Panc1 (cell line): ENCODE data around the gene APOBEC3G. TPM values are rescaled to one million over a fixed set of nuclear protein-coding genes. Genes with fewer than 3 reads are reported as not detected.

Source experiments
- ATAC-seq: fragments of 200-7000 bp; cut with Tn5 transposase; 2 replicates; pipeline ENCODE4 v1.9.1; 2020; ENCODE audit warnings: mild to moderate bottlenecking, moderate library complexity
- BruUV-seq: library from RNA; stranded (reverse); fragments of 400-500 nt; replicated peaks from 2 replicates; lab custom pipeline; 2021; lab: Mats Ljungman, UMichigan
- CTCF ChIA-PET: fragments of 300-600 bp; sonication (Branson Sonifier 250); formaldehyde crosslinking; loops from one replicate; lab custom pipeline; 2022; ENCODE audit warnings: antibody characterized with exemption; lab: Charles Lee
- POLR2A ChIA-PET: fragments of 300-600 bp; sonication (Branson Sonifier 250); formaldehyde crosslinking; loops from one replicate; lab custom pipeline; 2022; ENCODE audit warnings: antibody characterized with exemption; lab: Charles Lee
- DNase-seq: peaks from one replicate; pipeline ENCODE4 v3.0.0-alpha.2; 2010; ENCODE audit warnings: low read depth, low spot score
- H3K27ac ChIP-seq: 2 replicates; pipeline ENCODE4 v1.5.1; 2011; ENCODE audit warnings: mild to moderate bottlenecking, low read length, inconsistent platforms
- H3K27me3 ChIP-seq: fragments of 200-500 bp; sonication (Bioruptor generic); 2 replicates; pipeline ENCODE4 v1.6.0; 2014; ENCODE audit warnings: low read length, inconsistent platforms; ENCODE audit not compliant: control insufficient read depth, insufficient read depth
- H3K36me3 ChIP-seq: fragments of 200-500 bp; sonication (Bioruptor generic); 2 replicates; pipeline ENCODE4 v1.5.1; 2014; ENCODE audit warnings: inconsistent platforms, mild to moderate bottlenecking, low read length, moderate library complexity; ENCODE audit not compliant: control insufficient read depth, insufficient read depth
- H3K4me1 ChIP-seq: 2 replicates; pipeline ENCODE4 v1.5.1; 2011; ENCODE audit warnings: inconsistent platforms, mild to moderate bottlenecking, low read length, moderate library complexity; ENCODE audit not compliant: control insufficient read depth, insufficient read depth
- H3K4me3 ChIP-seq, 2 experiments: 2 replicates each; pipeline ENCODE4 v1.5.1; 2011 to 2012; ENCODE audit warnings: low read depth in 2 of 2, low read length in 2 of 2, mild to moderate bottlenecking in 2 of 2, inconsistent platforms in 1 of 2, moderate library complexity in 1 of 2
- H3K9me3 ChIP-seq: fragments of 200-500 bp; sonication (Bioruptor generic); 2 replicates; pipeline ENCODE4 v1.5.1; 2014; ENCODE audit warnings: low read depth, mild to moderate bottlenecking, inconsistent platforms, low read length, moderate library complexity; ENCODE audit not compliant: control insufficient read depth, insufficient read depth
- CTCF ChIP-seq: fragments of 450-650 bp; IDR thresholded peaks from 2 replicates; pipeline ENCODE4 v1.5.1; 2017; ENCODE audit warnings: mild to moderate bottlenecking
- POLR2AphosphoS5 ChIP-seq: IDR thresholded peaks from 2 replicates; pipeline ENCODE4 v1.6.1; 2012; ENCODE audit warnings: mild to moderate bottlenecking, low read depth, low read length, moderate library complexity
- REST ChIP-seq, 2 experiments: IDR thresholded peaks; 2 replicates each; pipeline ENCODE4 v1.6.1; 2011 to 2012; ENCODE audit warnings: low read depth in 2 of 2, control low read depth in 1 of 2, low read length in 1 of 2, mild to moderate bottlenecking in 1 of 2, moderate library complexity in 1 of 2; ENCODE audit not compliant: insufficient read depth in 1 of 2
- SIN3A ChIP-seq: IDR thresholded peaks from 2 replicates; pipeline ENCODE4 v1.6.1; 2012; ENCODE audit warnings: low read depth, mild to moderate bottlenecking, low read length, moderate library complexity, borderline replicate concordance; ENCODE audit not compliant: insufficient read depth
- TCF7L2 ChIP-seq: IDR thresholded peaks from 2 replicates; pipeline ENCODE4 v1.6.1; 2011; ENCODE audit warnings: mild to moderate bottlenecking, low read depth, low read length, inconsistent platforms
- in situ Hi-C: cut with HindIII; loops from 2 replicates; pipeline ENCODE4 v1.10.0; 2016; ENCODE audit warnings: low sequenced_read_pairs, low pct_unique_long_range_greater_than_20kb
- intact Hi-C: fragments of 100-400 bp; cut with micrococcal nuclease; formaldehyde crosslinking; loops from one replicate; pipeline ENCODE4 v1.10.0; 2022; ENCODE audit not compliant: unreplicated experiment
- total RNA-seq: library from RNA; stranded (reverse); gene quantifications from one replicate; pipeline ENCODE4 v1.2.1, GENCODE V29; 2021; ENCODE audit not compliant: unreplicated experiment

APOBEC3G gene
- total RNA-seq, 1 experiment from 2014 or later, result 4.8 TPM

GRCh38 chr22:39115977-39116621 lies 39.0 kb downstream of the APOBEC3G start:
- TF ChIP-seq REST (IDR thresholded peaks at IDR 0.05; ENCODE audit: insufficient read depth in 1 of 2, low read depth in 2 of 2, low read length in 1 of 2), result no peak
- intact Hi-C loops, result loop anchor here (5.0 kb wide), 1 partner anchor 109 kb away; no protein-coding TSS in a partner anchor
- no peak for DNase-seq
- BruUV-seq, result no TSS peak
- Histone ChIP-seq H3K27ac (no peak overlapping the region), H3K4me3 (no peak overlapping the region), H3K9me3 (no peaks in the 10 kb centered on the region), H3K36me3 (no peaks in the 10 kb centered on the region), H3K27me3 (no peaks in the 10 kb centered on the region), H3K4me1 (no peaks in the 10 kb centered on the region)
- no peak for ATAC-seq
- in situ Hi-C loops, result no loop called here
- ChIA-PET CTCF (no interaction called here), POLR2A (no interaction called here)

GRCh38 chr22:39117585-39118191 lies 40.6 kb downstream of the APOBEC3G start:
- no peak for ATAC-seq
- TF ChIP-seq CTCF (peak; percentile 63), POLR2AphosphoS5 (no peak)
- POLR2A ChIA-PET, result no interaction called here

GRCh38 chr22:39120983-39121382 lies 43.9 kb downstream of the APOBEC3G start:
- no TSS peak for BruUV-seq
- ATAC-seq, result no peak
- DNase-seq, result no peak

More at GRCh38 chr22:39117585-39118191, 40.6 kb downstream of the APOBEC3G start:
- Histone ChIP-seq H3K27me3 (no peaks in the 10 kb centered on the region), H3K9me3 (no peaks in the 10 kb centered on the region), H3K4me1 (no peaks in the 10 kb centered on the region), H3K36me3 (no peaks in the 10 kb centered on the region), H3K27ac (no peak overlapping the region), H3K4me3 (no peak overlapping the region)
- CTCF ChIA-PET, result no interaction called here
- BruUV-seq, result no TSS peak
- in situ Hi-C loops, result no loop called here
- DNase-seq, result peak; percentile 24
- intact Hi-C loops, result loop anchor here (5.0 kb wide), 1 partner anchor 110 kb away; no protein-coding TSS in a partner anchor

More at GRCh38 chr22:39120983-39121382, 43.9 kb downstream of the APOBEC3G start:
- H3K27ac ChIP-seq, result no peak overlapping the region
- H3K36me3 ChIP-seq, result no peaks in the 10 kb centered on the region
- intact Hi-C loops, result loop anchor here (5.0 kb wide), 1 partner anchor 254 kb away; no protein-coding TSS in a partner anchor
- ChIA-PET POLR2A (no interaction called here), CTCF (interaction anchor here (0.7 kb wide), 1 partner anchor 21 kb away, joined by 6 read pairs; no protein-coding TSS in a partner anchor)
- no peak overlapping the region for H3K4me3 ChIP-seq
- no peaks in the 10 kb centered on the region for H3K4me1 ChIP-seq
- no peak for TF ChIP-seq REST (IDR thresholded peaks at IDR 0.05; ENCODE audit: insufficient read depth in 1 of 2, low read depth in 2 of 2, low read length in 1 of 2)
- no peak for TF ChIP-seq CTCF
- no peak for TF ChIP-seq SIN3A
- no peak for TF ChIP-seq TCF7L2
- no peaks in the 10 kb centered on the region for H3K27me3 ChIP-seq
- no peaks in the 10 kb centered on the region for H3K9me3 ChIP-seq
- in situ Hi-C loops, result no loop called here
